HepG2 (cell line): ENCODE results near the gene SNX7. TPM values are rescaled to one million over a fixed set of nuclear protein-coding genes. Genes with fewer than 3 reads are reported as not detected.

ENCODE experiments used
- ATAC-seq: fragments of 200-7000 bp; cut with Tn5 transposase; 3 replicates; pipeline ENCODE4 v1.9.1; 2020; ENCODE audit warnings: mild to moderate bottlenecking, moderate library complexity
- BruUV-seq: library from RNA; stranded (reverse); fragments of 400-500 nt; replicated peaks from 2 replicates; lab custom pipeline; 2021; lab: Mats Ljungman, UMichigan
- CTCF ChIA-PET: fragments of 300-600 bp; formaldehyde crosslinking; extraction: SDS; loops from one replicate; lab custom pipeline; 2021; ENCODE audit warnings: low total read pairs, inconsistent platforms, low intra/inter-chr PET ratio; lab: Yijun Ruan, JAX
- POLR2A ChIA-PET: fragments of 350-600 bp; sonication (Branson Sonifier 250); formaldehyde crosslinking; loops from one replicate; lab custom pipeline; 2020; ENCODE audit warnings: antibody characterized with exemption, inconsistent platforms; lab: Yijun Ruan, JAX
- DNase-seq: peaks from one replicate; pipeline ENCODE4 v3.0.0-alpha.2; 2015; ENCODE audit warnings: low spot score
- FAIRE-seq: peaks from 3 replicates; lab custom pipeline; 2011; peaks lifted over from hg19 to GRCh38; lab: Jason Lieb, UNC
- H2AFZ ChIP-seq: one replicate; pipeline ENCODE4 v1.6.1; 2011; ENCODE audit warnings: low read length, inconsistent platforms
- H3K27ac ChIP-seq: fragments of 300-600 bp; 3 replicates; pipeline ENCODE4 v1.8.0; 2011; ENCODE audit warnings: mixed run types, mild to moderate bottlenecking, mixed read lengths, low read length, inconsistent platforms; ENCODE audit not compliant: insufficient read depth; ENCODE audit errors: extremely low read length
- H3K27me3 ChIP-seq, 2 experiments: fragments of 200-600 bp in 1 of 2; 2 replicates in 1 of 2; 3 replicates in 1 of 2; pipeline versions ENCODE4 v1.6.0 to v1.8.0; 2011; ENCODE audit warnings: low read length in 2 of 2, mild to moderate bottlenecking in 2 of 2, moderate library complexity in 2 of 2, inconsistent platforms in 1 of 2; ENCODE audit not compliant: insufficient read depth in 2 of 2, control insufficient read depth in 1 of 2
- H3K36me3 ChIP-seq, 2 experiments: fragments of 200-600 bp in 1 of 2; replicated peaks in 1 of 2; 2 replicates in 1 of 2; 3 replicates in 1 of 2; pipeline versions ENCODE4 v1.5.1 to v1.8.0; 2011; ENCODE audit warnings: low read length in 2 of 2, inconsistent platforms in 1 of 2; ENCODE audit not compliant: insufficient read depth in 2 of 2, control insufficient read depth in 1 of 2
- H3K4me1 ChIP-seq: 2 replicates; pipeline ENCODE4 v1.5.1; 2012; ENCODE audit warnings: low read length, inconsistent platforms; ENCODE audit not compliant: insufficient read depth
- H3K4me2 ChIP-seq: 2 replicates; pipeline ENCODE4 v1.6.0; 2011; ENCODE audit warnings: low read depth, low read length, inconsistent platforms
- H3K4me3 ChIP-seq, 3 experiments: fragments of 200-600 bp in 1 of 3; sonication (generic), shearing (Covaris generic) in 1 of 3; replicated peaks in 1 of 3; 2 replicates each; pipeline ENCODE4 v1.5.1; 2011 to 2016; ENCODE audit warnings: low read length in 3 of 3, inconsistent platforms in 2 of 3, low read depth in 2 of 3, mild to moderate bottlenecking in 2 of 3, control low read depth in 1 of 3, mixed read lengths in 1 of 3; ENCODE audit not compliant: insufficient read depth in 1 of 3
- H3K79me2 ChIP-seq: one replicate; pipeline ENCODE4 v1.6.1; 2011; ENCODE audit warnings: low read length, inconsistent platforms; ENCODE audit not compliant: insufficient read depth
- H3K9ac ChIP-seq: 2 replicates; pipeline ENCODE4 v1.6.0; 2011; ENCODE audit warnings: mild to moderate bottlenecking, low read depth, low read length, inconsistent platforms; ENCODE audit not compliant: insufficient read depth
- H3K9me3 ChIP-seq: 2 replicates; pipeline ENCODE4 v1.5.1; 2012; ENCODE audit warnings: mild to moderate bottlenecking, low read length
- H4K20me1 ChIP-seq: 2 replicates; pipeline ENCODE4 v1.6.0; 2011; ENCODE audit warnings: inconsistent platforms, mild to moderate bottlenecking, low read length, moderate library complexity; ENCODE audit not compliant: insufficient read depth
- CBX1 ChIP-seq: IDR thresholded peaks from one replicate; pipeline ENCODE4 v1.6.1; 2016; ENCODE audit warnings: antibody characterized with exemption, low read depth
- CREM ChIP-seq, 2 experiments: sonication (generic) in 1 of 2; formaldehyde crosslinking in 1 of 2; IDR thresholded peaks; 2 replicates each; pipeline versions ENCODE4 v1.4.0 to v1.6.1; 2016 to 2020; ENCODE audit warnings: antibody characterized with exemption in 1 of 2, mild to moderate bottlenecking in 1 of 2, missing genetic modification reagents in 1 of 2
- PAX8 ChIP-seq: sonication (generic); formaldehyde crosslinking; IDR thresholded peaks from 2 replicates; pipeline ENCODE4 v1.8.0; 2022; ENCODE audit warnings: mild to moderate bottlenecking, missing genetic modification reagents, borderline replicate concordance
- POLR2G ChIP-seq: fragments of 200-400 bp; formaldehyde crosslinking; IDR thresholded peaks from 2 replicates; pipeline ENCODE4 v1.6.1; 2018; ENCODE audit warnings: mild to moderate bottlenecking, low read depth, low read length, moderate library complexity
- SUZ12 ChIP-seq: fragments of 150-350 bp; IDR thresholded peaks from 2 replicates; pipeline ENCODE4 v1.6.1; 2014; ENCODE audit warnings: low read depth, low read length
- ZNF136 ChIP-seq: sonication (generic); formaldehyde crosslinking; IDR thresholded peaks from 2 replicates; pipeline ENCODE4 v1.8.1; 2022; ENCODE audit warnings: low read depth, mild to moderate bottlenecking, moderate library complexity, missing genetic modification reagents
- ZNF543 ChIP-seq: sonication (generic); formaldehyde crosslinking; IDR thresholded peaks from 2 replicates; pipeline ENCODE4 v1.4.0; 2020; ENCODE audit warnings: mild to moderate bottlenecking, missing genetic modification reagents
- ZNF615 ChIP-seq: sonication (generic); formaldehyde crosslinking; IDR thresholded peaks from 2 replicates; pipeline ENCODE4 v1.5.0; 2020; ENCODE audit warnings: mild to moderate bottlenecking, missing genetic modification reagents, borderline replicate concordance
- ZSCAN25 ChIP-seq: sonication (generic); formaldehyde crosslinking; IDR thresholded peaks from 2 replicates; pipeline ENCODE4 v1.8.0; 2022; ENCODE audit warnings: mild to moderate bottlenecking, missing genetic modification reagents
- WGBS: methylation state at CpG from one replicate; pipeline ENCODE4 v1.1.6; 2017; ENCODE audit warnings: low lambda C conversion rate; 5-methylcytosine and 5-hydroxymethylcytosine counted together
- in situ Hi-C: cut with HindIII; loops from 2 replicates; pipeline ENCODE4 v1.10.0; 2017; ENCODE audit warnings: low pct_unique_long_range_greater_than_20kb; ENCODE audit not compliant: extremely low pct_ligation_motif_present
- intact Hi-C: fragments of 100-400 bp; cut with micrococcal nuclease; formaldehyde crosslinking; loops from one replicate; pipeline ENCODE4 v1.10.0; 2022; ENCODE audit not compliant: unreplicated experiment
- polyA plus RNA-seq, 8 experiments: library from polyadenylated mRNA; depleted of rRNA in 3 of 8; stranded (reverse) in 7 of 8; unstranded in 1 of 8; fragments of >200 nt; fragmentation: Illumina TruSeq in 4 of 8; extraction: Trizol in 4 of 8; gene quantifications; 2 replicates each; pipeline versions ENCODE4 v1.2.1 to v1.2.3, GENCODE V29; 2011 to 2016; ENCODE audit warnings: low read depth in 4 of 8, missing spikeins in 1 of 8, mixed read lengths in 1 of 8; ENCODE audit not compliant: insufficient read depth in 1 of 8
- total RNA-seq, 5 experiments: library from RNA; depleted of rRNA; stranded (reverse); fragments of >200 nt; fragmentation: Illumina TruSeq; extraction: Trizol; gene quantifications; 2 replicates each; pipeline ENCODE4 v1.2.3, GENCODE V29; 2016; ENCODE audit warnings: low read depth in 1 of 5
- TF ChIP-seq, protein P1 (sequence below): sonication (generic); formaldehyde crosslinking; conservative IDR thresholded peaks from 2 replicates; pipeline ENCODE4 v1.4.0; 2020; ENCODE audit warnings: missing genetic modification reagents
- TF ChIP-seq, protein P2 (sequence below): IDR thresholded peaks from 2 replicates; pipeline ENCODE4 v1.6.1; 2016; ENCODE audit warnings: missing genetic modification reagents, missing compliant biosample characterization

SNX7 gene
- total and polyA plus RNA-seq, 2 of the 13 experiments (the other 11 are each of a cell fraction or from before 2014, with no cell fraction given) = 14.3 to 33.5 TPM

DNA sequence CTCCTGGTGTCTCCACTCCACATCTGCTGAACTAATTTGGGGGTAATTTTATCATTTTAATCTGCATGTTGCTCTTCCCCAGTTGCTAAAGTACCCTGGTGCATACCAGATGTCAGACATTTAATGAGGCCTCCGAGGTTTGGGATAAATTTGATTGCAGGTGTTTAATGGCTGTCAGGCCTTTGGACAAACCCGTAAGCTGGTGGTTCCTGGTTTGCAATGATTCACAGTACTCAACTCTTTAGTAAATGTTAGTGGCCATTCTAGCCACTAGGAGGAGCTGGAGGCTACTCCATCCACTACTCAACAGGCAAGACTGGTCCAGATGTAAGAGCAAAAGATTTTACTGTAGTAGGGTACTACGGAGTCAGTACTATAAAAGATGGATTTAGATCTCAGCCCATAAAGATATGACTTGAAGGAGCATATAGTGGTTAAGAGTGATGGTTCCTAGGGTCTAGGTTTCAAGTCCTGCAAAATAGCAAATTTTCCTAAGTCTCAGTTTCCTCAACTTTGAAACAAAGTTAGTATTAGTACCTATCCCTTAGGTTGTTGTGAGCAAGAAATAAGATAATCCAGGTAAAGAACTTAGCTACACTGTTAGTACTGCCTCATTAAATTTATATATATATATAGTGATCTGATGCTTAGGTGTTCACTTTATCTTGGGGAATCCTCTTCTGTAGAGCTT, 132.8 kb downstream of the SNX7 start (continued):
- TF ChIP-seq, protein P1, sequence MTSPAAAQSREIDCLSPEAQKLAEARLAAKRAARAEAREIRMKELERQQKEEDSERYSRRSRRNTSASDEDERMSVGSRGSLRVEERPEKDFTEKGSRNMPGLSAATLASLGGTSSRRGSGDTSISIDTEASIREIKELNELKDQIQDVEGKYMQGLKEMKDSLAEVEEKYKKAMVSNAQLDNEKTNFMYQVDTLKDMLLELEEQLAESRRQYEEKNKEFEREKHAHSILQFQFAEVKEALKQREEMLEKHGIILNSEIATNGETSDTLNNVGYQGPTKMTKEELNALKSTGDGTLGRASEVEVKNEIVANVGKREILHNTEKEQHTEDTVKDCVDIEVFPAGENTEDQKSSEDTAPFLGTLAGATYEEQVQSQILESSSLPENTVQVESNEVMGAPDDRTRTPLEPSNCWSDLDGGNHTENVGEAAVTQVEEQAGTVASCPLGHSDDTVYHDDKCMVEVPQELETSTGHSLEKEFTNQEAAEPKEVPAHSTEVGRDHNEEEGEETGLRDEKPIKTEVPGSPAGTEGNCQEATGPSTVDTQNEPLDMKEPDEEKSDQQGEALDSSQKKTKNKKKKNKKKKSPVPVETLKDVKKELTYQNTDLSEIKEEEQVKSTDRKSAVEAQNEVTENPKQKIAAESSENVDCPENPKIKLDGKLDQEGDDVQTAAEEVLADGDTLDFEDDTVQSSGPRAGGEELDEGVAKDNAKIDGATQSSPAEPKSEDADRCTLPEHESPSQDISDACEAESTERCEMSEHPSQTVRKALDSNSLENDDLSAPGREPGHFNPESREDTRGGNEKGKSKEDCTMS = no peak

DNA sequence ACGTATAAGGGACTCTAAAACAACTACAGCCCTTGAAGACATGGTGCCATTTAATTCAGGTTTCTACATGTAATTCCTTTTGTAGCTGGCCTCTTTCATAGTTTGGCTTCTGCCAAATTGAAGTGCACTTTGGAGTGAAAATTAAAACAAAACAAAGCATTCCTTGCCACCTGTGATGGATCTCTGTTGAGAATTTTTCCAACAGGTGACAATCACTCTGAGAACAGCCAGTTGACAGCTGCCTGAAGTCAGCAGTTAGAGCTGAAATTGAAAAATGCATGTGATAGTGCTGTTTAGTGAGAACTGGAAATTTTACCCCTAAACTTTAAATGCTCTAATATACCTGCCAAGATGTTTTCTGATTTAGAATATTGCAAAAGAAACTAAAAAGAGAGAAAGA, 134.5 kb downstream of the SNX7 start:
- Histone ChIP-seq H3K27ac (no peak overlapping the region), H4K20me1 (no peaks in the 10 kb centered on the region), H3K4me1 (no peaks in the 10 kb centered on the region), H3K27me3 (no peaks in the 10 kb centered on the region), H3K36me3 (no peaks in the 10 kb centered on the region), H3K4me3 (no peak overlapping the region), H3K9ac (no peak overlapping the region), H2AFZ (no peak overlapping the region), H3K79me2 (no peaks in the 10 kb centered on the region), H3K9me3 (no peaks in the 10 kb centered on the region), H3K4me2 (no peak overlapping the region)
- in situ Hi-C loops = no loop called here
- ATAC-seq (no peak), FAIRE-seq (no peak), DNase-seq (no peak)
- ChIA-PET CTCF (no interaction called here), POLR2A (no interaction called here)
- no peak for TF ChIP-seq ZNF543
- intact Hi-C loops = no loop called here
- no TSS peak for BruUV-seq
- 0% methylated on average over 1 of the region's 1 CpG for WGBS

DNA sequence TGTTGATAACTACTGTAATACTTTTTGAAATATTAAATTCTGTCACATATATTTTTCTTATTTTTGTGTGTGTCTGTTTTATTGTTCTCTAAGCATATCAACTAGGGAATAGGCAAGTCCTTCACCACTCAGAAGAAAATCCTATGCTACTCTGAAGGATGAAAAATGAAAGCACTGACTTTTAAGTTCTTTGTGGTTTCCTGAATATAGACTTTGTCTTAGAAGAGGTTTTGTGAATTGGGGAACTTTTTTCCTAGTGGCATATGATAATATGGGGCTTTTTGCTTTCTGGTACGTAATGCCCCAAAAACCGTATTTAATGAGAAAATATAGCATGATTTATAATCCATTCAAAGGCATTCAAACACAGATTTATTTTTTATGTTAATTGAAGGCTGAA, 136.0 kb downstream of the SNX7 start:
- in situ Hi-C loops = no loop called here
- WGBS = 14% methylated on average over 2 of the region's 2 CpGs
- intact Hi-C loops = no loop called here
- Histone ChIP-seq H3K4me1 (no peaks in the 10 kb centered on the region), H3K9me3 (no peaks in the 10 kb centered on the region), H3K79me2 (no peaks in the 10 kb centered on the region), H3K27ac (no peak overlapping the region), H3K4me2 (no peak overlapping the region), H2AFZ (no peak overlapping the region), H3K27me3 (no peaks in the 10 kb centered on the region), H3K9ac (no peak overlapping the region), H3K36me3 (no peaks in the 10 kb centered on the region), H3K4me3 (no peak overlapping the region), H4K20me1 (no peaks in the 10 kb centered on the region)
- POLR2A ChIA-PET = no interaction called here
- FAIRE-seq = no peak
- CTCF ChIA-PET = no interaction called here
- ATAC-seq = no peak
- BruUV-seq = no TSS peak
- no peak for DNase-seq
- TF ChIP-seq ZNF615 (CRISPR knock-in tag) = no peak
- no peak for TF ChIP-seq POLR2G
- no peak for TF ChIP-seq CBX1
- TF ChIP-seq PAX8 = no peak
- TF ChIP-seq ZNF136 = no peak
- no peak for TF ChIP-seq ZSCAN25 (CRISPR knock-in tag)
- TF ChIP-seq, protein P2, sequence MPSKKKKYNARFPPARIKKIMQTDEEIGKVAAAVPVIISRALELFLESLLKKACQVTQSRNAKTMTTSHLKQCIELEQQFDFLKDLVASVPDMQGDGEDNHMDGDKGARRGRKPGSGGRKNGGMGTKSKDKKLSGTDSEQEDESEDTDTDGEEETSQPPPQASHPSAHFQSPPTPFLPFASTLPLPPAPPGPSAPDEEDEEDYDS = no peak
- no peak for TF ChIP-seq SUZ12
- TF ChIP-seq CREM (IDR thresholded peaks at IDR 0.05) = no peak
- no peak for TF ChIP-seq CREM (CRISPR knock-in tag; IDR thresholded peaks at IDR 0.05)
